Mononuclear cell (primary cell): ENCODE data around the gene AATK. TPM values are rescaled to one million over a fixed set of nuclear protein-coding genes. Genes with fewer than 3 reads are reported as not detected.

Experiments
- H3K27me3 ChIP-seq: 2 replicates; pipeline ENCODE4 v1.6.0; 2011; ENCODE audit warnings: low read length, control low read depth; ENCODE audit not compliant: insufficient read depth
- H3K4me1 ChIP-seq: 2 replicates; pipeline ENCODE4 v1.5.1; 2011; ENCODE audit warnings: mild to moderate bottlenecking, low read length, control low read depth; ENCODE audit not compliant: insufficient read depth
- H3K4me3 ChIP-seq: 2 replicates; pipeline ENCODE4 v1.5.1; 2011; ENCODE audit warnings: mild to moderate bottlenecking, low read length, moderate library complexity
- H3K9me3 ChIP-seq: 2 replicates; pipeline ENCODE4 v1.5.1; 2011; ENCODE audit warnings: low read depth, mild to moderate bottlenecking, control low read depth, low read length
- total RNA-seq: library from RNA; depleted of rRNA; stranded (reverse); fragments of >200 nt; gene quantifications from one replicate; pipeline ENCODE4 v1.2.3, GENCODE V29; 2012

Gene AATK
- total RNA-seq, 1 donor: 2.0 TPM

DNA sequence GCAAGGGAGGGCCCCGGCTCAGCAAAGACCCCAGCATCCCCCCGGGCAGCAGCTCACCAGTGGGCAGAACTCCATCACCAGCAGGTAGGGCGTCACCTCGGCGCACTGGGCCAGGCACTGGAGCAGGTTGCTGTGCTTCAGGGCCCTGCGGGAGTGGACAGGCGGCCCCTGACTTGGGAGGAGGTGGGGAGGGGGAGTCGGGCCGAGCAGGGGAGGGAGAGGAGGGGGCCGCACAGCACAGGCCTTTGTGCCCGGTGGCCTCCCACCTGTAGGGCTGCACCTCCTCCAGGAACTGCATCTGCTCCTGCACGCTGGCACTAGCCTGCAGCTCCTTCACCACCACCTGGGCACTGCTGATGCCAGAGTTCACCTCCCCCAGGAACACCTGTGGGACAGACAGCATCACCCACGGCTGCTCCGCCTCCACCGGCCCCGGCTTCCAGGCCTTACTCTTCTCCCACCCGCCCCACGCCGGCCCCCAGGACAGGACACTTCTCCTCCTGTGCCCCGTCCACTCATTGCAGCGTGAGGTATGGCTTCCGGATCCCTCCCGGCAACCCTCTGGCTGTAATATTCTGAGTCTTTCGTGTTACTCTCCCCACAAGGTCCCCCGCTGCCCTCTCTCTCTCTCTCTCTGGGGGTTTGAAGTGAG, 38.4 kb downstream of the AATK start:
- H3K9me3 ChIP-seq: no peaks in the 10 kb centered on the region
- no peaks in the 10 kb centered on the region for H3K4me1 ChIP-seq
- no peaks in the 10 kb centered on the region for H3K27me3 ChIP-seq
- H3K4me3 ChIP-seq: no peak overlapping the region

- Histone ChIP-seq H3K9me3 (no peaks in the 10 kb centered on the region), H3K4me3 (no peak overlapping the region), H3K4me1 (no peaks in the 10 kb centered on the region), H3K27me3 (no peaks in the 10 kb centered on the region)
These were observed 38.9 kb downstream of the AATK start for GRCh38 chr17:81127133-81127455.

DNA sequence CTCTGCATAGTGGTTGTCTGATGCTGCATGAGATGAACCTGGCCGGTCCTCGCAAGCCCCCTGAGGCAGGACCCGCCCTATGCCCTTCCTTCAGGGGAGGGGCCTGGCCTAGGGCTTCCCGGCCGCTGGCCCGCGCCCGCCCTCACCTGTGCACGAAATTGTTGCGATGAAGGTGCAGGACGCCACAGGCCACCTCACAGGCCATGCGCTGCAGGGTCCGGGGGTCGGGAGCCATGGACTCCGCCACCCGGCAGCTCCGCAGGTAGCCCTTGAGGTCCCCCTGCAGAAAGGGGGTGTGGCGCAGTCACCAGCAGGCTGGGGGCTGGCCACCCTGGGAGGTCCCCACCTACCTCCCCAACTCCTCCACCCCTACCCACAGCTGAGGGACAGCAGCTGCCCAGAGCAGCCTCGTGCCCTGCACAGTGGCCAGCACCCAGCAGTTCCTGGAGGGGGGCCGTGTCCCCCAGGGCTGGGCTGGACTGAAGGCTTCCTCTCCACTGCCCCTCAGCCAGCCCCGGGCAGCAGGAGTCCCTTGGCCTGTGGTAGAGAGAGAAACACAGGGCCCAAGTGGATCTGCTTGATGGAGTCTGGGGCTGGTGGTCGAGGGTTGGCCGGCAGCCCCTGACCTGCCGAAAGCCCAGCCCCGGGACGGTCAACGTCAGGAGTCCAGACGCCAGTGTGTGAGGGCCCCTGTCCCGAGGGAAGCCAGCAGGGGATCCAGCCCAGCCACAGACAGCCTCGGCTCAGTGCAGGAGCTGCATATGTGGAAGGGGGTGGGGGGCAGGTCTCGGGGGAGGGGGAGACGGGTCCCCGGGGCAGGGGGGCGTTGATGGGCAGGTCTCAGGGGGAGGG, 39.5 kb downstream of the AATK start:
- Histone ChIP-seq H3K4me3 (no peak overlapping the region), H3K27me3 (no peaks in the 10 kb centered on the region), H3K9me3 (no peaks in the 10 kb centered on the region), H3K4me1 (no peaks in the 10 kb centered on the region)

- no peak overlapping the region for H3K4me3 ChIP-seq
- H3K27me3 ChIP-seq: no peaks in the 10 kb centered on the region
- H3K4me1 ChIP-seq: no peaks in the 10 kb centered on the region
- H3K9me3 ChIP-seq: no peaks in the 10 kb centered on the region
These were observed 40.4 kb downstream of the AATK start for GRCh38 chr17:81125573-81126081.

DNA sequence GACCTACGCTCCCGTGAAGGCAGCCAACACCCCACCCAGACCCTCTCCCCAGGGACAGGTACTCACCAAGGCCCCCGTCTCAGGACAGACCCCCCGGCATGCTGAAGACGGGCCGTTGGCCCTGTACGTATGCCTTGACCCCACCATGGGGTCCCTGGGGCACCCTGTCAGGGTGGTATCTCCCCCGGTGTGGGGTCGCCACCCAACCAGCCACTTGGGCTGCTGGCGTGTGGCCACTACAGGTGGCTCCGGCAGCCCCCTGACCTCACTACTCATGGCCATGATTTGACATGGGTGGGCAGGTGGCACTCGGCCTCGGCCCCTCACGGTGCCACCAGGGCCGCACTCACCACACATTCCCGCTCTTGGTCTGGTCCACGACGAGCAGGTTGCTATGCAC, 41.6 kb downstream of the AATK start:
- no peaks in the 10 kb centered on the region for H3K4me1 ChIP-seq
- H3K4me3 ChIP-seq: no peak overlapping the region
- H3K9me3 ChIP-seq: no peaks in the 10 kb centered on the region
- no peaks in the 10 kb centered on the region for H3K27me3 ChIP-seq

DNA sequence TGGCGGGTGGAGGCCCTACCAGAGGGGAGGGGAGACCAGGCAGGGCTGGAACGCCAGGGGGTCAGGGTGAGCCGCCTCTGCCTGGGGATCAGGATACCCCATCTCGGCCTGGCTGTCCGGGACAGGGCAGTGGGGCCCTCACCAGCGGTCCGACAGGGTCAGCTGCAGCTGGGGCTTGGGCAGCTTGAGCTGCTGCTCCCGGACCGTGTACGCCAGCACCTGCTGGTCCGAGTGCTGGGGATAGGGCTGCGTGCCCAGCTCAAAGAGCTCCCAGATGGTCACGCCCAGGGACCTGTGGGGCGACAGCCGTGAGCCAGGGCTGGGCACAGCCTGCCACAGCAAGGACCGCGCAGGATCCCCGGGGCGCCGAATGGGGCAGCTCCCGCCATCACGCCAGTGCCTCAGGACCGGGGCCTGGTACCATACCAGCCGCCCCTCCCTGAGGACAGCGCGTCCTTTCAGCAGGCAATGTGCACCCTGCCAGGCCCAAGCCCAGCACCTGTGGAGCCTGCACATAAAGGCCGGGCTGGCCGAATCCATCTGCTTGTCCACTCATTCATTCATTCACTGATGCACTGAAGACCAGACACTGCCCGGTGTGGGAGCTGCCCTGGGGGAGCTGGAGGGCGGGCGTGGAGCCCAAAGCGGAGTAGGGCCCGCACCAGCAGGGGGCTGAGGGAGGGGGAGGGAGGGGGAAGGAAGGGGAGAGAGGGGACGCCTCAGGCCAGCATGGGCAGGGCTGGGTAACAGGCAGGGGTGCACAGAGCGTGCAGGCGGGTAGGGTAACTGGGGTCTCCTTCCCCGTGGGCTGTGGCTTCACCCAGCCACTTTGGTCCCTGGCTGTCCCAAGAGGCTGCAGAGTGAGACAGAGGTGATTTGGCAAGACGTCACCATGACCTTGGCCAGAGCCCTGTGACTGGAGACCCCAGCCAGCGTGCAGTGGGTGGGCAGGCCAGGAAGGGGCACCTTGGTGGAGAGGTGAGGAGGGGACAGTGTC, 42.7 kb downstream of the AATK start:
- Histone ChIP-seq H3K9me3 (no peaks in the 10 kb centered on the region), H3K4me3 (no peak overlapping the region)

GRCh38 chr17:81121841-81122733, 43.9 kb downstream of the AATK start:
- H3K27me3 ChIP-seq: no peaks in the 10 kb centered on the region
- no peak overlapping the region for H3K4me3 ChIP-seq
- no peaks in the 10 kb centered on the region for H3K9me3 ChIP-seq
- no peaks in the 10 kb centered on the region for H3K4me1 ChIP-seq

More for the DNA sequence above, 42.7 kb downstream of the AATK start:
- Histone ChIP-seq H3K27me3 (no peaks in the 10 kb centered on the region), H3K4me1 (no peaks in the 10 kb centered on the region)

GRCh38 chr17:81120695-81121621, 45.1 kb downstream of the AATK start:
- no peak overlapping the region for H3K4me3 ChIP-seq
- no peaks in the 10 kb centered on the region for H3K4me1 ChIP-seq
- H3K27me3 ChIP-seq: no peaks in the 10 kb centered on the region

DNA sequence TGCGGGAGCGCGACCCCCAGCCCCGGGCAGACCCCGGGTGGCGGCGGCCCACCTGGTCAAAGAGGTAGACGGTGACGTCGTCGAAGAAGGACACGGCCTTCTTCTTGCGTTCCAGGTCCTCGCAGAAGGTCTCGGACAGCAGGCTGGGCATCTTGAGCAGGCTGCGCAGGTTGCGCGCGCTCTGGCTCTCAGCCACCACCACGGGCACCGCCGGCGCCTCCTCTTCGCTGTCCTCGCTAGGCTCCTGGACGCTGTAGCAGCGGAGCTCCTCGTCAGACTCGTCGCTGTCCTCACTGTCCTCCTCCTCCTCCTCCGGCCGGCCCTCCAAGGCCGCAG, 45.9 kb downstream of the AATK start:
- Histone ChIP-seq H3K9me3 (no peaks in the 10 kb centered on the region), H3K4me1 (no peaks in the 10 kb centered on the region), H3K4me3 (no peak overlapping the region), H3K27me3 (no peaks in the 10 kb centered on the region)

More at GRCh38 chr17:81120695-81121621, 45.1 kb downstream of the AATK start:
- no peaks in the 10 kb centered on the region for H3K9me3 ChIP-seq

GRCh38 chr17:81119223-81120148, 46.5 kb downstream of the AATK start:
- no peaks in the 10 kb centered on the region for H3K9me3 ChIP-seq
- H3K4me3 ChIP-seq: no peak overlapping the region
- no peaks in the 10 kb centered on the region for H3K4me1 ChIP-seq
- H3K27me3 ChIP-seq: no peaks in the 10 kb centered on the region

GRCh38 chr17:81118308-81119221, 47.5 kb downstream of the AATK start:
- no peaks in the 10 kb centered on the region for H3K27me3 ChIP-seq
- no peaks in the 10 kb centered on the region for H3K4me1 ChIP-seq
- no peak overlapping the region for H3K4me3 ChIP-seq
- H3K9me3 ChIP-seq: no peaks in the 10 kb centered on the region
